Measurements from ENCODE around the gene CCDC159.

DNA sequence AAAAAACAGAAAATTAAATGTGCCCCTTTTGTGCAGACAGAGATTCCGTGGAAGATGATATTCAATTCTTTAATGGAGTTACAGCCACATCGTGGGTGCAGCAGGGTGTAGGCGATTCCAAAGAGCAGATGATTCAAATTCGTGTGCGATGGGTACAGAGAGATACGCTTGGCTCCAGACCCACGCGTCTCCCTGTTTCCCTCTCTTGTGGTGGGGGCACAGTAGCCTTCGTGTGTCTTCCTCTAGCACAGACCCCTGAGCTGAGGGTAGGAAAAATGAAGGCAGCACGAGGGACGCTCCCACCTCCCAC lies 45.6 kb upstream of the CCDC159 start:
- TF ChIP-seq, protein P1, sequence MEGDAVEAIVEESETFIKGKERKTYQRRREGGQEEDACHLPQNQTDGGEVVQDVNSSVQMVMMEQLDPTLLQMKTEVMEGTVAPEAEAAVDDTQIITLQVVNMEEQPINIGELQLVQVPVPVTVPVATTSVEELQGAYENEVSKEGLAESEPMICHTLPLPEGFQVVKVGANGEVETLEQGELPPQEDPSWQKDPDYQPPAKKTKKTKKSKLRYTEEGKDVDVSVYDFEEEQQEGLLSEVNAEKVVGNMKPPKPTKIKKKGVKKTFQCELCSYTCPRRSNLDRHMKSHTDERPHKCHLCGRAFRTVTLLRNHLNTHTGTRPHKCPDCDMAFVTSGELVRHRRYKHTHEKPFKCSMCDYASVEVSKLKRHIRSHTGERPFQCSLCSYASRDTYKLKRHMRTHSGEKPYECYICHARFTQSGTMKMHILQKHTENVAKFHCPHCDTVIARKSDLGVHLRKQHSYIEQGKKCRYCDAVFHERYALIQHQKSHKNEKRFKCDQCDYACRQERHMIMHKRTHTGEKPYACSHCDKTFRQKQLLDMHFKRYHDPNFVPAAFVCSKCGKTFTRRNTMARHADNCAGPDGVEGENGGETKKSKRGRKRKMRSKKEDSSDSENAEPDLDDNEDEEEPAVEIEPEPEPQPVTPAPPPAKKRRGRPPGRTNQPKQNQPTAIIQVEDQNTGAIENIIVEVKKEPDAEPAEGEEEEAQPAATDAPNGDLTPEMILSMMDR (IDR thresholded peaks at IDR 0.05) = no peak
- TF ChIP-seq RFX5 (IDR thresholded peaks at IDR 0.05; ENCODE audit: low read length) = no peak
- TF ChIP-seq, protein P2, sequence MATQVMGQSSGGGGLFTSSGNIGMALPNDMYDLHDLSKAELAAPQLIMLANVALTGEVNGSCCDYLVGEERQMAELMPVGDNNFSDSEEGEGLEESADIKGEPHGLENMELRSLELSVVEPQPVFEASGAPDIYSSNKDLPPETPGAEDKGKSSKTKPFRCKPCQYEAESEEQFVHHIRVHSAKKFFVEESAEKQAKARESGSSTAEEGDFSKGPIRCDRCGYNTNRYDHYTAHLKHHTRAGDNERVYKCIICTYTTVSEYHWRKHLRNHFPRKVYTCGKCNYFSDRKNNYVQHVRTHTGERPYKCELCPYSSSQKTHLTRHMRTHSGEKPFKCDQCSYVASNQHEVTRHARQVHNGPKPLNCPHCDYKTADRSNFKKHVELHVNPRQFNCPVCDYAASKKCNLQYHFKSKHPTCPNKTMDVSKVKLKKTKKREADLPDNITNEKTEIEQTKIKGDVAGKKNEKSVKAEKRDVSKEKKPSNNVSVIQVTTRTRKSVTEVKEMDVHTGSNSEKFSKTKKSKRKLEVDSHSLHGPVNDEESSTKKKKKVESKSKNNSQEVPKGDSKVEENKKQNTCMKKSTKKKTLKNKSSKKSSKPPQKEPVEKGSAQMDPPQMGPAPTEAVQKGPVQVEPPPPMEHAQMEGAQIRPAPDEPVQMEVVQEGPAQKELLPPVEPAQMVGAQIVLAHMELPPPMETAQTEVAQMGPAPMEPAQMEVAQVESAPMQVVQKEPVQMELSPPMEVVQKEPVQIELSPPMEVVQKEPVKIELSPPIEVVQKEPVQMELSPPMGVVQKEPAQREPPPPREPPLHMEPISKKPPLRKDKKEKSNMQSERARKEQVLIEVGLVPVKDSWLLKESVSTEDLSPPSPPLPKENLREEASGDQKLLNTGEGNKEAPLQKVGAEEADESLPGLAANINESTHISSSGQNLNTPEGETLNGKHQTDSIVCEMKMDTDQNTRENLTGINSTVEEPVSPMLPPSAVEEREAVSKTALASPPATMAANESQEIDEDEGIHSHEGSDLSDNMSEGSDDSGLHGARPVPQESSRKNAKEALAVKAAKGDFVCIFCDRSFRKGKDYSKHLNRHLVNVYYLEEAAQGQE (IDR thresholded peaks at IDR 0.05; ENCODE audit: low read depth, low read length) = no peak
- no peak for TF ChIP-seq GABPA (IDR thresholded peaks at IDR 0.05; ENCODE audit: low read depth)
- no peak for TF ChIP-seq YY1 (IDR thresholded peaks at IDR 0.05; ENCODE audit: low read depth)
- TF ChIP-seq POLR2AphosphoS5 (IDR thresholded peaks at IDR 0.05; ENCODE audit: low read depth, low read length) = no peak
- TF ChIP-seq EZH2phosphoT487 (IDR thresholded peaks at IDR 0.05; ENCODE audit: borderline replicate concordance, low read depth) = no peak
- no peak for TF ChIP-seq ELF1 (IDR thresholded peaks at IDR 0.05)
- TF ChIP-seq, protein P3, sequence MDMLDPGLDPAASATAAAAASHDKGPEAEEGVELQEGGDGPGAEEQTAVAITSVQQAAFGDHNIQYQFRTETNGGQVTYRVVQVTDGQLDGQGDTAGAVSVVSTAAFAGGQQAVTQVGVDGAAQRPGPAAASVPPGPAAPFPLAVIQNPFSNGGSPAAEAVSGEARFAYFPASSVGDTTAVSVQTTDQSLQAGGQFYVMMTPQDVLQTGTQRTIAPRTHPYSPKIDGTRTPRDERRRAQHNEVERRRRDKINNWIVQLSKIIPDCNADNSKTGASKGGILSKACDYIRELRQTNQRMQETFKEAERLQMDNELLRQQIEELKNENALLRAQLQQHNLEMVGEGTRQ (IDR thresholded peaks at IDR 0.05; ENCODE audit: borderline replicate concordance, low read depth, low read length) = no peak
- TF ChIP-seq, protein P4, sequence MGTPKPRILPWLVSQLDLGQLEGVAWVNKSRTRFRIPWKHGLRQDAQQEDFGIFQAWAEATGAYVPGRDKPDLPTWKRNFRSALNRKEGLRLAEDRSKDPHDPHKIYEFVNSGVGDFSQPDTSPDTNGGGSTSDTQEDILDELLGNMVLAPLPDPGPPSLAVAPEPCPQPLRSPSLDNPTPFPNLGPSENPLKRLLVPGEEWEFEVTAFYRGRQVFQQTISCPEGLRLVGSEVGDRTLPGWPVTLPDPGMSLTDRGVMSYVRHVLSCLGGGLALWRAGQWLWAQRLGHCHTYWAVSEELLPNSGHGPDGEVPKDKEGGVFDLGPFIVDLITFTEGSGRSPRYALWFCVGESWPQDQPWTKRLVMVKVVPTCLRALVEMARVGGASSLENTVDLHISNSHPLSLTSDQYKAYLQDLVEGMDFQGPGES (IDR thresholded peaks at IDR 0.05; ENCODE audit: low read depth, low read length) = no peak
